Hepatocyte (in vitro differentiated cells): ENCODE data around the gene GSTM5.

Experiments used
- EZH2 ChIP-seq: fragments of 200-600 bp; sonication (generic); IDR thresholded peaks from 2 replicates; pipeline ENCODE4 v1.6.1; 2016; ENCODE audit warnings: antibody characterized with exemption, mild to moderate bottlenecking, borderline replicate concordance
- EZH2phosphoT487 ChIP-seq: fragments of 200-600 bp; sonication (generic); IDR thresholded peaks from one replicate; pipeline ENCODE4 v1.6.1; 2018; ENCODE audit warnings: antibody characterized with exemption, mild to moderate bottlenecking, low read depth, moderate library complexity; ENCODE audit not compliant: unreplicated experiment, severe bottlenecking
- TF ChIP-seq, protein P1 (sequence below): fragments of 200-600 bp; sonication (generic); IDR thresholded peaks from 2 replicates; pipeline ENCODE4 v1.5.1; 2016; ENCODE audit warnings: antibody characterized with exemption, mild to moderate bottlenecking; ENCODE audit not compliant: poor library complexity

DNA sequence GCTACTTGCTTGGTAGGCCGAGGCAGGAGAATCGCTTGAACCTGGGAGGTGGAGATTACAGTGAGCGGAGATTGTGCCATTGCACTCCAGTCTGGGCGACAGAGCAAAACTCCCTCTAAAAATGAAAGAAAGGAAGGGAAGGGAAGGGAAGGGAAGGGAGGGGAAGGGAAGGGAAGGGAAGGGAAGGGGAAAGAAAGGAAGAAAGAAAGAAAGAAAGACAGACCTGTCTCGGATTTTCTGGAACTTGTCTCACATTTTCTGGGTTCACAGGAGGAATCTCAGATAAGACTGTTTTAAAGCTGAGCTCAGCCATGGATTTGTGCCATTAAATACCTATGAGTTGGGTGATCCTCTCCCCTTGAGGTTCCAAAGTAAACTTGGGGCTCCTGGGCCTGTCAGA lies 12.9 kb downstream of the GSTM5 start:
- TF ChIP-seq, protein P1, sequence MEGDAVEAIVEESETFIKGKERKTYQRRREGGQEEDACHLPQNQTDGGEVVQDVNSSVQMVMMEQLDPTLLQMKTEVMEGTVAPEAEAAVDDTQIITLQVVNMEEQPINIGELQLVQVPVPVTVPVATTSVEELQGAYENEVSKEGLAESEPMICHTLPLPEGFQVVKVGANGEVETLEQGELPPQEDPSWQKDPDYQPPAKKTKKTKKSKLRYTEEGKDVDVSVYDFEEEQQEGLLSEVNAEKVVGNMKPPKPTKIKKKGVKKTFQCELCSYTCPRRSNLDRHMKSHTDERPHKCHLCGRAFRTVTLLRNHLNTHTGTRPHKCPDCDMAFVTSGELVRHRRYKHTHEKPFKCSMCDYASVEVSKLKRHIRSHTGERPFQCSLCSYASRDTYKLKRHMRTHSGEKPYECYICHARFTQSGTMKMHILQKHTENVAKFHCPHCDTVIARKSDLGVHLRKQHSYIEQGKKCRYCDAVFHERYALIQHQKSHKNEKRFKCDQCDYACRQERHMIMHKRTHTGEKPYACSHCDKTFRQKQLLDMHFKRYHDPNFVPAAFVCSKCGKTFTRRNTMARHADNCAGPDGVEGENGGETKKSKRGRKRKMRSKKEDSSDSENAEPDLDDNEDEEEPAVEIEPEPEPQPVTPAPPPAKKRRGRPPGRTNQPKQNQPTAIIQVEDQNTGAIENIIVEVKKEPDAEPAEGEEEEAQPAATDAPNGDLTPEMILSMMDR = no peak
- TF ChIP-seq EZH2phosphoT487 (no peak), EZH2 (no peak)
